GM11168 (cell line): Measurements from ENCODE around the gene HCN3.
"Not testable (repeated sequence)": the region's sequence is repeated elsewhere in the genome, so short reads cannot be mapped to it uniquely, and the experiment has no call there.

Experiments used
- in situ Hi-C: fragments of 300-500 bp; cut with MboI; formaldehyde crosslinking; loops from one replicate; pipeline ENCODE4 v1.12.0; 2022; ENCODE audit warnings: low sequenced_read_pairs; ENCODE audit not compliant: unreplicated experiment

Gene HCN3

GRCh38 chr1:155326631-155327037 is 49.4 kb downstream of the HCN3 start:
- in situ Hi-C loops, result no loop called here

DNA sequence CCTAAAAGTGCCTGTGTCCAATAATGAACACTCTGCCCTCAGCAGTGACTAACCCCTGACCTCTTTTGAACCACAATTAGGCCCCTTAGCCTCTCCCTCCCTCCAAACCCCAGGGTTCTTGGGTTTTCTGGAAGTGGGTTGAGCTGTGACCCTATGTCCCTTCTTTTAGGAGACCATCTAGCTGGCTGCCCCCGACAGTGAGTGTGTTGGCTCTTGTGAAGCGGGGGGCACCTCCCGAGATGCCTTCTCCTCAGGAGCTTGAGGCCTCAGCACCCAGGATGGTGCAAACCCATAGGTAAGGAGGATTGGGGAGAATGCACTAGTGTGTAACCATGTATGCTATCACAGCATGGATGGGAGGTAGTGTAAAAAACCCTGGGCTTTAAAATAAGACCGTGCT is 50.7 kb downstream of the HCN3 start:
- in situ Hi-C loops, result no loop called here

GRCh38 chr1:155328856-155329255 is 51.6 kb downstream of the HCN3 start:
- in situ Hi-C loops, result not testable (repeated sequence)

- in situ Hi-C loops, result no loop called here
Observed at GRCh38 chr1:155329980-155330598, 52.8 kb downstream of the HCN3 start.

DNA sequence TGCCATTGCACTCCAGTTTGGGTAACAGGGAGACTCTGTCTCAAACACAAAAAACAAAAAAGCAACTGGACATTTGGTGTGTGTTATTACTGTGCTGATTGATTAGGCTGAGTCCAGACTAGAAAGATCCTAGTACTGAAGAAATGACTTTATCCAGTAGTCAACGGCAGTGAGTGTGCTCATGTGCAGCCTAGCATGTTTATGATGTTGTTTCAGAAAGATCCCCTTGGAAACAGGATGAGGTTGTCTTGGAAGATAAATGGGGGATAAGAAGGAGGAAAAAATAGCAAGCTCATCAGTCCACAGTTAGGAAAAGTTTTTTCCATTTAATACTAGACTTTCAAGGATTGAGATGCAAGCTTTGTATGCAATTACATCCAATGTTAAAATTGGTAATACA is 57.7 kb downstream of the HCN3 start:
- in situ Hi-C loops, result no loop called here
